GM12878 (cell line): ENCODE data around the gene ROBO4. TPM values are rescaled to one million over a fixed set of nuclear protein-coding genes. Genes with fewer than 3 reads are reported as not detected.

Experiments used
- CBX5 ChIP-seq: sonication (generic); IDR thresholded peaks from 2 replicates; pipeline ENCODE4 v1.6.1; 2016; ENCODE audit warnings: low read depth, moderate library complexity, mild to moderate bottlenecking, inconsistent platforms
- HDGF ChIP-seq: fragments of 450-650 bp; IDR thresholded peaks from 2 replicates; pipeline ENCODE4 v1.6.1; 2016; ENCODE audit warnings: antibody characterized with exemption
- IKZF1 ChIP-seq: fragments of 450-650 bp; conservative IDR thresholded peaks from 2 replicates; pipeline ENCODE4 v1.6.1; 2017; ENCODE audit warnings: antibody characterized with exemption, mild to moderate bottlenecking
- RCOR1 ChIP-seq: conservative IDR thresholded peaks from 2 replicates; pipeline ENCODE4 v1.6.1; 2012; ENCODE audit warnings: low read depth, low read length, improper control_type of control experiment
- SP1 ChIP-seq: IDR thresholded peaks from one replicate; pipeline ENCODE4 v1.6.1; 2011; ENCODE audit warnings: low read depth, low read length
- polyA plus RNA-seq, 11 experiments: library from polyadenylated mRNA; depleted of rRNA in 4 of 11; unstranded in 6 of 11; stranded (reverse) in 5 of 11; fragments of >200 nt; fragmentation: Nextera tagmentation in 4 of 11; fragmentation: Illumina TruSeq in 1 of 11; extraction: Ambion mirVana in 4 of 11; extraction: Trizol in 1 of 11; gene quantifications; 1 replicate in 1 of 11; 2 replicates in 10 of 11; pipeline versions ENCODE4 v1.2.1 to v1.2.3, GENCODE V29; 2011 to 2016; ENCODE audit warnings: inconsistent platforms in 2 of 11, missing spikeins in 2 of 11, low read depth in 1 of 11
- total RNA-seq, 4 experiments: library from RNA; depleted of rRNA in 3 of 4; stranded (reverse); fragments of >200 nt in 3 of 4; fragmentation: Illumina TruSeq in 1 of 4; extraction: Trizol in 1 of 4; gene quantifications; 2 replicates each; pipeline versions ENCODE4 v1.2.1 to v1.2.3, GENCODE V29; 2013 to 2021
- TF ChIP-seq, protein P1 (sequence below): fragments of 450-650 bp; IDR thresholded peaks from 2 replicates; pipeline ENCODE4 v1.6.1; 2017; ENCODE audit warnings: antibody characterized with exemption, mild to moderate bottlenecking, moderate library complexity
- TF ChIP-seq, protein P2 (sequence below): fragments of 450-650 bp; IDR thresholded peaks from 2 replicates; pipeline ENCODE4 v1.6.1; 2017; ENCODE audit warnings: borderline replicate concordance
- TF ChIP-seq, protein P3 (sequence below): IDR thresholded peaks from 2 replicates; pipeline ENCODE4 v1.6.1; 2012; ENCODE audit warnings: improper control_type of control experiment, low read depth, low read length; ENCODE audit not compliant: insufficient replicate concordance
- TF ChIP-seq, protein P4 (sequence below): fragments of 450-650 bp; IDR thresholded peaks from 2 replicates; pipeline ENCODE4 v1.6.1; 2018; ENCODE audit warnings: borderline replicate concordance, mild to moderate bottlenecking; ENCODE audit not compliant: partially characterized antibody
- TF ChIP-seq, protein P5 (sequence below): fragments of 150-350 bp; IDR thresholded peaks from 2 replicates; pipeline ENCODE4 v1.6.1; 2016; ENCODE audit warnings: low read depth, low read length

ROBO4 gene
- total and polyA plus RNA-seq, 10 of the 15 experiments (the other 5 are each of a cell fraction or from before 2014, with no cell fraction given), result not detected

DNA sequence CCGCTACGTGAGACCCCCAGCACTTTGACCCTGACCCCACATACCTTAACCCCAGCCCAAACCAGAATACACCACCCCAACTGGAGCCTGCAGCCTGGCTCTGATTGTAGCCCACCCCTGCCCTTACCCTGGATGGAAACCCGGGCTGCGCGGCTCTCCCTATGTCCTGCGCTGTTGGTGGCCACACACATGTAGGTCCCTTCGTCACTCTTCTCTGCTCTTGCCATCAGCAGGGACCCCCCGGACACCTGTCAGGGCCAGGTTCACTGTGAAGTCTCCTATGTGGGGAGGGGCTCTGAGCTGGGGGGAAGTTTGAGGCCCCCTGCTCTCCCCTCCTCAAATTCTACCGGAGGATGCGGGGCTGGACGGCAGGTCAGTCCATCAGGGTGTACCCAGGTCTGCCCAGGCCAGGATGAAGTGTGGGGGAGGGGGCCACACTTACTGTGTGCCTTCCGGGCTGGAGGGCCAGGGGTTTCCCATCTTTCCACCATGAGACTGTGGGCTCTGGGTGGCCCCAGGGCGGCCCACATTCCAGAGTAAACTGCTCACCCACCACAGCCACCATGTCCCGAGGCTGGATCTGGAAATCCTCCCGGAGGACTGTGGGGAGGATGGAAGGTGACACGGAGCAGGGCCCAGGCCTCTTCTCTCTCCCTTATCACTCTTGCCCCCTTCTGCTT lies 1.5 kb downstream of the ROBO4 start (continued):
- TF ChIP-seq, protein P1, sequence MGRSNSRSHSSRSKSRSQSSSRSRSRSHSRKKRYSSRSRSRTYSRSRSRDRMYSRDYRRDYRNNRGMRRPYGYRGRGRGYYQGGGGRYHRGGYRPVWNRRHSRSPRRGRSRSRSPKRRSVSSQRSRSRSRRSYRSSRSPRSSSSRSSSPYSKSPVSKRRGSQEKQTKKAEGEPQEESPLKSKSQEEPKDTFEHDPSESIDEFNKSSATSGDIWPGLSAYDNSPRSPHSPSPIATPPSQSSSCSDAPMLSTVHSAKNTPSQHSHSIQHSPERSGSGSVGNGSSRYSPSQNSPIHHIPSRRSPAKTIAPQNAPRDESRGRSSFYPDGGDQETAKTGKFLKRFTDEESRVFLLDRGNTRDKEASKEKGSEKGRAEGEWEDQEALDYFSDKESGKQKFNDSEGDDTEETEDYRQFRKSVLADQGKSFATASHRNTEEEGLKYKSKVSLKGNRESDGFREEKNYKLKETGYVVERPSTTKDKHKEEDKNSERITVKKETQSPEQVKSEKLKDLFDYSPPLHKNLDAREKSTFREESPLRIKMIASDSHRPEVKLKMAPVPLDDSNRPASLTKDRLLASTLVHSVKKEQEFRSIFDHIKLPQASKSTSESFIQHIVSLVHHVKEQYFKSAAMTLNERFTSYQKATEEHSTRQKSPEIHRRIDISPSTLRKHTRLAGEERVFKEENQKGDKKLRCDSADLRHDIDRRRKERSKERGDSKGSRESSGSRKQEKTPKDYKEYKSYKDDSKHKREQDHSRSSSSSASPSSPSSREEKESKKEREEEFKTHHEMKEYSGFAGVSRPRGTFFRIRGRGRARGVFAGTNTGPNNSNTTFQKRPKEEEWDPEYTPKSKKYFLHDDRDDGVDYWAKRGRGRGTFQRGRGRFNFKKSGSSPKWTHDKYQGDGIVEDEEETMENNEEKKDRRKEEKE, result no peak
- TF ChIP-seq, protein P2, sequence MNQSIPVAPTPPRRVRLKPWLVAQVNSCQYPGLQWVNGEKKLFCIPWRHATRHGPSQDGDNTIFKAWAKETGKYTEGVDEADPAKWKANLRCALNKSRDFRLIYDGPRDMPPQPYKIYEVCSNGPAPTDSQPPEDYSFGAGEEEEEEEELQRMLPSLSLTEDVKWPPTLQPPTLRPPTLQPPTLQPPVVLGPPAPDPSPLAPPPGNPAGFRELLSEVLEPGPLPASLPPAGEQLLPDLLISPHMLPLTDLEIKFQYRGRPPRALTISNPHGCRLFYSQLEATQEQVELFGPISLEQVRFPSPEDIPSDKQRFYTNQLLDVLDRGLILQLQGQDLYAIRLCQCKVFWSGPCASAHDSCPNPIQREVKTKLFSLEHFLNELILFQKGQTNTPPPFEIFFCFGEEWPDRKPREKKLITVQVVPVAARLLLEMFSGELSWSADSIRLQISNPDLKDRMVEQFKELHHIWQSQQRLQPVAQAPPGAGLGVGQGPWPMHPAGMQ, result no peak
- TF ChIP-seq, protein P3, sequence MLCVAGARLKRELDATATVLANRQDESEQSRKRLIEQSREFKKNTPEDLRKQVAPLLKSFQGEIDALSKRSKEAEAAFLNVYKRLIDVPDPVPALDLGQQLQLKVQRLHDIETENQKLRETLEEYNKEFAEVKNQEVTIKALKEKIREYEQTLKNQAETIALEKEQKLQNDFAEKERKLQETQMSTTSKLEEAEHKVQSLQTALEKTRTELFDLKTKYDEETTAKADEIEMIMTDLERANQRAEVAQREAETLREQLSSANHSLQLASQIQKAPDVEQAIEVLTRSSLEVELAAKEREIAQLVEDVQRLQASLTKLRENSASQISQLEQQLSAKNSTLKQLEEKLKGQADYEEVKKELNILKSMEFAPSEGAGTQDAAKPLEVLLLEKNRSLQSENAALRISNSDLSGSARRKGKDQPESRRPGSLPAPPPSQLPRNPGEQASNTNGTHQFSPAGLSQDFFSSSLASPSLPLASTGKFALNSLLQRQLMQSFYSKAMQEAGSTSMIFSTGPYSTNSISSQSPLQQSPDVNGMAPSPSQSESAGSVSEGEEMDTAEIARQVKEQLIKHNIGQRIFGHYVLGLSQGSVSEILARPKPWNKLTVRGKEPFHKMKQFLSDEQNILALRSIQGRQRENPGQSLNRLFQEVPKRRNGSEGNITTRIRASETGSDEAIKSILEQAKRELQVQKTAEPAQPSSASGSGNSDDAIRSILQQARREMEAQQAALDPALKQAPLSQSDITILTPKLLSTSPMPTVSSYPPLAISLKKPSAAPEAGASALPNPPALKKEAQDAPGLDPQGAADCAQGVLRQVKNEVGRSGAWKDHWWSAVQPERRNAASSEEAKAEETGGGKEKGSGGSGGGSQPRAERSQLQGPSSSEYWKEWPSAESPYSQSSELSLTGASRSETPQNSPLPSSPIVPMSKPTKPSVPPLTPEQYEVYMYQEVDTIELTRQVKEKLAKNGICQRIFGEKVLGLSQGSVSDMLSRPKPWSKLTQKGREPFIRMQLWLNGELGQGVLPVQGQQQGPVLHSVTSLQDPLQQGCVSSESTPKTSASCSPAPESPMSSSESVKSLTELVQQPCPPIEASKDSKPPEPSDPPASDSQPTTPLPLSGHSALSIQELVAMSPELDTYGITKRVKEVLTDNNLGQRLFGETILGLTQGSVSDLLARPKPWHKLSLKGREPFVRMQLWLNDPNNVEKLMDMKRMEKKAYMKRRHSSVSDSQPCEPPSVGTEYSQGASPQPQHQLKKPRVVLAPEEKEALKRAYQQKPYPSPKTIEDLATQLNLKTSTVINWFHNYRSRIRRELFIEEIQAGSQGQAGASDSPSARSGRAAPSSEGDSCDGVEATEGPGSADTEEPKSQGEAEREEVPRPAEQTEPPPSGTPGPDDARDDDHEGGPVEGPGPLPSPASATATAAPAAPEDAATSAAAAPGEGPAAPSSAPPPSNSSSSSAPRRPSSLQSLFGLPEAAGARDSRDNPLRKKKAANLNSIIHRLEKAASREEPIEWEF, result no peak
- TF ChIP-seq SP1, result no peak
- TF ChIP-seq RCOR1, result no peak
- TF ChIP-seq, protein P4, sequence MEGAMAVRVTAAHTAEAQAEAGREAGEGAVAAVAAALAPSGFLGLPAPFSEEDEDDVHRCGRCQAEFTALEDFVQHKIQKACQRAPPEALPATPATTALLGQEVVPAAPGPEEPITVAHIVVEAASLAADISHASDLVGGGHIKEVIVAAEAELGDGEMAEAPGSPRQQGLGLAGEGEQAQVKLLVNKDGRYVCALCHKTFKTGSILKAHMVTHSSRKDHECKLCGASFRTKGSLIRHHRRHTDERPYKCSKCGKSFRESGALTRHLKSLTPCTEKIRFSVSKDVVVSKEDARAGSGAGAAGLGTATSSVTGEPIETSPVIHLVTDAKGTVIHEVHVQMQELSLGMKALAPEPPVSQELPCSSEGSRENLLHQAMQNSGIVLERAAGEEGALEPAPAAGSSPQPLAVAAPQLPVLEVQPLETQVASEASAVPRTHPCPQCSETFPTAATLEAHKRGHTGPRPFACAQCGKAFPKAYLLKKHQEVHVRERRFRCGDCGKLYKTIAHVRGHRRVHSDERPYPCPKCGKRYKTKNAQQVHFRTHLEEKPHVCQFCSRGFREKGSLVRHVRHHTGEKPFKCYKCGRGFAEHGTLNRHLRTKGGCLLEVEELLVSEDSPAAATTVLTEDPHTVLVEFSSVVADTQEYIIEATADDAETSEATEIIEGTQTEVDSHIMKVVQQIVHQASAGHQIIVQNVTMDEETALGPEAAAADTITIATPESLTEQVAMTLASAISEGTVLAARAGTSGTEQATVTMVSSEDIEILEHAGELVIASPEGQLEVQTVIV, result no peak
- TF ChIP-seq IKZF1, result no peak
- TF ChIP-seq HDGF, result no peak
- TF ChIP-seq, protein P5, sequence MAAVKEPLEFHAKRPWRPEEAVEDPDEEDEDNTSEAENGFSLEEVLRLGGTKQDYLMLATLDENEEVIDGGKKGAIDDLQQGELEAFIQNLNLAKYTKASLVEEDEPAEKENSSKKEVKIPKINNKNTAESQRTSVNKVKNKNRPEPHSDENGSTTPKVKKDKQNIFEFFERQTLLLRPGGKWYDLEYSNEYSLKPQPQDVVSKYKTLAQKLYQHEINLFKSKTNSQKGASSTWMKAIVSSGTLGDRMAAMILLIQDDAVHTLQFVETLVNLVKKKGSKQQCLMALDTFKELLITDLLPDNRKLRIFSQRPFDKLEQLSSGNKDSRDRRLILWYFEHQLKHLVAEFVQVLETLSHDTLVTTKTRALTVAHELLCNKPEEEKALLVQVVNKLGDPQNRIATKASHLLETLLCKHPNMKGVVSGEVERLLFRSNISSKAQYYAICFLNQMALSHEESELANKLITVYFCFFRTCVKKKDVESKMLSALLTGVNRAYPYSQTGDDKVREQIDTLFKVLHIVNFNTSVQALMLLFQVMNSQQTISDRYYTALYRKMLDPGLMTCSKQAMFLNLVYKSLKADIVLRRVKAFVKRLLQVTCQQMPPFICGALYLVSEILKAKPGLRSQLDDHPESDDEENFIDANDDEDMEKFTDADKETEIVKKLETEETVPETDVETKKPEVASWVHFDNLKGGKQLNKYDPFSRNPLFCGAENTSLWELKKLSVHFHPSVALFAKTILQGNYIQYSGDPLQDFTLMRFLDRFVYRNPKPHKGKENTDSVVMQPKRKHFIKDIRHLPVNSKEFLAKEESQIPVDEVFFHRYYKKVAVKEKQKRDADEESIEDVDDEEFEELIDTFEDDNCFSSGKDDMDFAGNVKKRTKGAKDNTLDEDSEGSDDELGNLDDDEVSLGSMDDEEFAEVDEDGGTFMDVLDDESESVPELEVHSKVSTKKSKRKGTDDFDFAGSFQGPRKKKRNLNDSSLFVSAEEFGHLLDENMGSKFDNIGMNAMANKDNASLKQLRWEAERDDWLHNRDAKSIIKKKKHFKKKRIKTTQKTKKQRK, result no peak
- TF ChIP-seq CBX5, result no peak
